ENCODE data around the gene NYAP2.

DNA sequence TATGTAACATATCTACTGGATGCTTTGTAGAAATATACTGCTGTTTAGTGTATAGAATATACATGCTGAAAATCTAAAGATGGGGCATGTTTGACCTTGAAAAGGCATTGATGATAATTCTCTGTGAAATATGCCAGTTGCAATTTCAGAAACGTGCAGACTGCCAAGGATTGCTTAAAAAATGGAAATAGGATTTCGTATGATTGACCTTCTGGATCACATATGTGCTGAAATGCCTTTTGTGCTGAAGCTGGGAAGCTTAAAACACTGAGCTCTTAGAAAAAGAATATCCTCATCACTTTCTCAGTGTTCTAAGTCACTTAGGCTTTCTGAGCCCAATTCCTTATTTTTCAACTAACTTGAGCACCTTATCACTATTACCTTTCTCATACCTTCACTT is 14.3 kb downstream of the NYAP2 start:
- TF ChIP-seq, protein P1, sequence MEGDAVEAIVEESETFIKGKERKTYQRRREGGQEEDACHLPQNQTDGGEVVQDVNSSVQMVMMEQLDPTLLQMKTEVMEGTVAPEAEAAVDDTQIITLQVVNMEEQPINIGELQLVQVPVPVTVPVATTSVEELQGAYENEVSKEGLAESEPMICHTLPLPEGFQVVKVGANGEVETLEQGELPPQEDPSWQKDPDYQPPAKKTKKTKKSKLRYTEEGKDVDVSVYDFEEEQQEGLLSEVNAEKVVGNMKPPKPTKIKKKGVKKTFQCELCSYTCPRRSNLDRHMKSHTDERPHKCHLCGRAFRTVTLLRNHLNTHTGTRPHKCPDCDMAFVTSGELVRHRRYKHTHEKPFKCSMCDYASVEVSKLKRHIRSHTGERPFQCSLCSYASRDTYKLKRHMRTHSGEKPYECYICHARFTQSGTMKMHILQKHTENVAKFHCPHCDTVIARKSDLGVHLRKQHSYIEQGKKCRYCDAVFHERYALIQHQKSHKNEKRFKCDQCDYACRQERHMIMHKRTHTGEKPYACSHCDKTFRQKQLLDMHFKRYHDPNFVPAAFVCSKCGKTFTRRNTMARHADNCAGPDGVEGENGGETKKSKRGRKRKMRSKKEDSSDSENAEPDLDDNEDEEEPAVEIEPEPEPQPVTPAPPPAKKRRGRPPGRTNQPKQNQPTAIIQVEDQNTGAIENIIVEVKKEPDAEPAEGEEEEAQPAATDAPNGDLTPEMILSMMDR (conservative IDR thresholded peaks at IDR 0.05; ENCODE audit: low read length), result no peak
- no peak for TF ChIP-seq EZH2phosphoT487 (IDR thresholded peaks at IDR 0.05; ENCODE audit: borderline replicate concordance)
